Measurements from ENCODE around the gene C22orf39.

The C22orf39 gene

GRCh38 chr22:19476023-19476422, 28.5 kb upstream of the C22orf39 start:
- no peak for DNase-seq (ENCODE audit: low read depth)
- no peak for TF ChIP-seq CTCF (IDR thresholded peaks at IDR 0.05; ENCODE audit: control insufficient read depth, extremely low read depth, insufficient read depth)
- H3K4me3 ChIP-seq (ENCODE audit: low read depth, low read length) = no peak overlapping the region

- no peak for DNase-seq (ENCODE audit: low read depth)
- no peak overlapping the region for H3K4me3 ChIP-seq (ENCODE audit: low read depth, low read length)
- no peak for TF ChIP-seq CTCF (IDR thresholded peaks at IDR 0.05; ENCODE audit: control insufficient read depth, extremely low read depth, insufficient read depth)
Observed at GRCh38 chr22:19473578-19473977, 26.1 kb upstream of the C22orf39 start.

- no peak overlapping the region for H3K4me3 ChIP-seq (ENCODE audit: low read depth, low read length)
- no peak for DNase-seq (ENCODE audit: low read depth)
- TF ChIP-seq CTCF (IDR thresholded peaks at IDR 0.05; ENCODE audit: control insufficient read depth, extremely low read depth, insufficient read depth) = no peak
Observed at GRCh38 chr22:19472233-19472632, 24.7 kb upstream of the C22orf39 start.

- no peak overlapping the region for H3K4me3 ChIP-seq (ENCODE audit: low read depth, low read length)
- TF ChIP-seq CTCF (IDR thresholded peaks at IDR 0.05; ENCODE audit: control insufficient read depth, extremely low read depth, insufficient read depth) = no peak
- no peak for DNase-seq (ENCODE audit: low read depth)
Observed at GRCh38 chr22:19471572-19471971, 24.1 kb upstream of the C22orf39 start.

GRCh38 chr22:19470010-19470409, 22.5 kb upstream of the C22orf39 start:
- TF ChIP-seq CTCF (IDR thresholded peaks at IDR 0.05; ENCODE audit: control insufficient read depth, extremely low read depth, insufficient read depth) = no peak
- DNase-seq (ENCODE audit: low read depth) = no peak
- no peak overlapping the region for H3K4me3 ChIP-seq (ENCODE audit: low read depth, low read length)

- no peak overlapping the region for H3K4me3 ChIP-seq (ENCODE audit: low read depth, low read length)
- TF ChIP-seq CTCF (IDR thresholded peaks at IDR 0.05; ENCODE audit: control insufficient read depth, extremely low read depth, insufficient read depth) = no peak
- no peak for DNase-seq (ENCODE audit: low read depth)
Observed at GRCh38 chr22:19469421-19469820, 21.9 kb upstream of the C22orf39 start.

- DNase-seq (ENCODE audit: low read depth) = no peak
- no peak overlapping the region for H3K4me3 ChIP-seq (ENCODE audit: low read depth, low read length)
- TF ChIP-seq CTCF (IDR thresholded peaks at IDR 0.05; ENCODE audit: control insufficient read depth, extremely low read depth, insufficient read depth) = no peak
Observed at GRCh38 chr22:19467912-19468311, 20.4 kb upstream of the C22orf39 start.
